D341Med (cell line): ENCODE data around the gene ATP2B3.
A peak's percentile ranks its signal among the peaks of the same experiment; 100 is the strongest.

Experiments used
- DNase-seq: peaks from one replicate; pipeline ENCODE4 v3.0.0; 2012; ENCODE audit warnings: low spot score

The ATP2B3 gene

DNA sequence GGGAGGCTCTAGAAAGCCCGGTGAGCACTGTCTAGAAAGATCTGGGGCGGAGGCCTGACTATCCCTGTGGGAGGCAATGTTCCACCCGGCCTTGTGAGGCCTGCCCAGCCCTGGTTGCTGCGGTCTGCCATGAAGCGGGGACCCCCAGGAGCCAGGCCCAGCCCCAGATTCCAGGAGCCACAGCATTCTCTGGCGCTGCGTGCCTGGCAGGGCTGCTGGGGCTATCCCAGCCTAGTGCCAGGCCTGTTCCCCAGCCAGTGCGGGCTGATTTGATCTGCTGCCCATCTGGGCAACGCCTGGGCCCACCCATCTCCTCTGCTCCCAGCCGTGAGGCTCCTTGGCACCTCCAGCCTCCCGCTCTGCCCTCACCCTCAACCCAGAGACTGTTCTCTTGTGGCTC lies 19.6 kb downstream of the ATP2B3 start:
- no peak for DNase-seq

DNA sequence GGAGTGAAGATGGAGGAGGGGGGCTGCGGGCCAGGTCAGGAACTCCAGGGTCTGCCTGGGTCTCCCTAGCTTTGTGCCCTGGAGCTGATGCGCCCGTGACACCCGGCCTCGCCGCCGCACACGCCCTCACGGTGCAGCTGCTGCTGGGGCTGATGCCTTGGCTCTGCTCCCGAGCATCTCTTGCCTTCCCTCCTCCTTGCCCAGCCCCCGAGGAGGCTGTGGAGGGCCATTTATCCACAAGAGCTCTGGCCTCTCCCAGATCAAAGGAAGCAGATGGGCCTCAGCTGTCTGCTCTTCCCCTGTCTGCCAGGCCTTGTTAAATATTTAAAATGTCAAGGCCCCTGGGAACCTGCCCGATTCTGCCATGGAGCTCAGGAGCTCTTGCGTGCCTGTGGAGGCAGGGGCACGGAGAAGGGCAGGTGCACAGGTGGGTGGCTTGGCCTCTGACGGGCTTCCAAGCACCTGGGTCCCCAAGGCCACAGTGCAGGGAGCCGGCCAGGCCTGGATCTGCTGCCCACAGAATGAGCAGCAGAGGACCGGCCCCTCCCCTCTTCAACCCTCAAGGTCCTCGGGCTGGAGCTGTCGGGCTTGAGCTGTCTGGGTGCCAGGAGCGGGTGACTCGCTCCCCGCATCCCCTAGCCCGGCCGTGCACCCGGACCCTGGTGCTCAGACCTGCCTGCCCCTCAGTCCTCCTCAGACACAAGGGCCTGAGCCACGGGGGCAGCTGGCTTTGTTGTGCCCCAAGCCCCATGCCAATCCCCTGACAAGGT lies 20.3 kb downstream of the ATP2B3 start:
- DNase-seq = peak; percentile 61

DNA sequence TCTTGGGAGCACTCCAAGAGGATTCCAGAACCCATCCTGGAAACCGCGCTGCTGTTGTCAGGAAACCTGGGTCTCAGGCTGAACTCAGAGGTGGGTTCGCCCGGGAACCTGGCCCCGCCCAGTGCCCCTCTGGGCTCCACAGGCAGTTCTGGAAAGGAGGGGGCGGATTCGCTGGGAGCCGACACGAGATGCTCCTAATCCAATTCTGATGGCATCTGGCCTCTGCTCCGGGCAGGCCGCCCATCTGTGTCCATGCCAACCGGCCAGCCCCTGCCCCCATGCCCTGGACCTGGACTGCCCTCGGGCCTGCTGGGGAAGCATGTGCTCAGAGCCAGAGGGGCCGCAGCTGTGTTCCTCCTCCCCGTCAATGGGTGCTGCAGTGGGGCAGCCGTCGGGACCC lies 21.0 kb downstream of the ATP2B3 start:
- DNase-seq = no peak

GRCh38 chrX:153539171-153539978 lies 21.9 kb downstream of the ATP2B3 start:
- peak; percentile 82 for DNase-seq

- DNase-seq = no peak
Measured at GRCh38 chrX:153539979-153540358, 22.5 kb downstream of the ATP2B3 start.

GRCh38 chrX:153544727-153545126 lies 27.3 kb downstream of the ATP2B3 start:
- no peak for DNase-seq

- DNase-seq = no peak
Measured at GRCh38 chrX:153546386-153546785, 28.9 kb downstream of the ATP2B3 start.

GRCh38 chrX:153547195-153547594 lies 29.8 kb downstream of the ATP2B3 start:
- no peak for DNase-seq

GRCh38 chrX:153549231-153549630 lies 31.8 kb downstream of the ATP2B3 start:
- no peak for DNase-seq

GRCh38 chrX:153549807-153550206 lies 32.4 kb downstream of the ATP2B3 start:
- DNase-seq = no peak

- DNase-seq = no peak
Measured at GRCh38 chrX:153551135-153551534, 33.7 kb downstream of the ATP2B3 start.

DNA sequence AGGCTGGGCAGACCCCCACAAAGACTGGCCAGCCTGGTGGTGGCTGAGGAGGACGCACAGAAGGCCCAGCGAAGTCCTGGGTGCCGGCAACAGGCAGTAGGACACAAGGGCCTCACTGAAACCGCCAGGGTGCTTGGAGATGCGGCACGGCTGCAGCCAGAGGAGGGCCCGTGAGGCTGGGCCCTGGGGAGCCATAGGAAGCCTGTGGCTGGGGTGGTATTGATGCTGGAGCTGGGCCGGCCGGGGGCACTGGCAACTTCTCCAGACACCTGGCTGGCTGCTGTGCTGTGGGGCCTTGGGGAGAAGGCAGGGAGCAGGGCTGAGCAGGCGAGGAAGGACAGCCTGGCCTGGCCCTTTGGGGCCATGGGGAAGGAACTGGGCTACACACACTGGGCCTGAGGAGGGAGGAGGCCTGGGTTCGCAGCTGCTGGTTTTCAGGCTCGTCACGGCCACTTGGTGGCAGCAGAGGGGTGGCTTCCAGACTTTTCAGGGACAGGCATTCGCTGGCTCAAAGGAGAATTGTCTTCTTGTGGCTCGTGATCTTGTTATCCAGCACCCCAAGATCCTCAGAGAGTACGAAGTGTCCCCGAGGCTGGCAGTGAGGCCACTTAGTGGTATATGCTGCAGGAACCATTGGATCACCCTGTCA lies 37.2 kb downstream of the ATP2B3 start:
- peak; percentile 76 for DNase-seq

DNA sequence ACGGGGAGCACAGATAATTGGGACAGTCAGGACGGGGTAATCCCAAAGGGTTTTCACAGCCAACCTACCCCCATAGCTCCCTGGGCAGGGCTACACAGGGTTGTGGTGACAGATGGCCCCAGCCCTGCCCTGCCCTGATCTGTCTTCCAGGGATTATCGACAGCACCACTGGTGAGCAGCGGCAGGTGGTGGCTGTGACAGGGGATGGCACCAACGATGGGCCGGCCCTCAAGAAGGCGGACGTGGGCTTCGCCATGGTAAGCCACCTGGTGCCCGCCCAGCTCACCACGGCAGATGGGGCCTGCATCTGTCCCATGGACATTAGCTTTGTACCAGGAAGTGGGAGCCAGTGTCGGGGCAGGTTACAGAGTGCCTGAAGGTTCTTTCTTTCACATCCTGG lies 39.3 kb downstream of the ATP2B3 start:
- DNase-seq = peak; percentile 82

DNA sequence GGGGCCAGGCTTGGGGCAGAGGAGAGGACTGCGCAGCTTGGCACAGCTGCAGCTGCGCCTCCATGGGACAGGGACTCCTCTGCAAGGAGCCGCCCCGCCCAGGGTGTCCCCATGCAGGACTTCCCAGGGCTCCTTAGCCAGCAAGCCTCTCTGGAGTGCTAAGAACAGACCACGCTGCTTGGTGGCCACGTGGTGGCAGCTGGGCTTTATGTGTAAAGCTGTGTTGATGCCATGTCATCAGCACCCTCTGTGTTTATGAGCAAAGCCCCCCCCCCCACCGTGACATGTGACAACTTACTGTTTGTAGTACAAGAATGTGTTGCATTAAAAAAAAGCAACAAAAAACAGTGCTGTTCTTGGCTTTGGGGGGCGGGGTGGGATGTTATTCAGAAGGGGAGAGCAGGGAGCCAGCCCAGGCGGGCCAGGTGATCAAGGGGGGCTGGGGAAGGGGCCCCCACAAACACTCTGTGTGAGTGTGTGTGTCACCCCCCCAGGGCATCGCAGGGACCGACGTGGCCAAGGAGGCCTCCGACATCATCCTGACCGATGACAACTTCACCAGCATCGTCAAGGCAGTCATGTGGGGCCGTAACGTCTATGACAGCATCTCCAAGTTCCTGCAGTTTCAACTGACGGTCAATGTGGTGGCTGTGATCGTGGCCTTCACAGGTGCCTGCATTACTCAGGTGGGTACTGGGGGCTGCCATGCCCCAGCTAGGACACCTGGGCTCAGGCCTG lies 40.3 kb downstream of the ATP2B3 start:
- DNase-seq = no peak

- DNase-seq = no peak
Measured at GRCh38 chrX:153560000-153560399, 42.6 kb downstream of the ATP2B3 start.

GRCh38 chrX:153560466-153560865 lies 43.0 kb downstream of the ATP2B3 start:
- no peak for DNase-seq

DNA sequence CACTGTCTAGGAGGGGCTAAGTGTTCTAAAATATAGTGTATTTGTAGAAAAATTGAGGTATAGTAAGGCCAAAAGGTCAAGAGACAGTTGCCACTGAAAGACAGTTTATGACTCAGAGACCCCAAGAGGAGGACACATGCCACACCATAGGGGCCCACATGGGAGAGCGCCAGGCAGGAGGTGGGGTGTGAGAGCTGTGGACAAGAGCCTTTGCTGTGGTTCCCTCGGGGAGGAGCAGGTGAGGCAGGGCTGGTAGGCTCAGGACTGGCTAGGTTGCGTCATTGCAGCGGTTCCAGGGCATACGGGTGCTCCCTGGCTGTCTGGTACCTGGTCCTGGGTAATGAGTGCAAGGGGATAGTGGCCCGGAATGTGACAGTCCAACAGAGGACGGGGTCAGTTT lies 43.9 kb downstream of the ATP2B3 start:
- no peak for DNase-seq

GRCh38 chrX:153562546-153562945 lies 45.1 kb downstream of the ATP2B3 start:
- no peak for DNase-seq

GRCh38 chrX:153564047-153564606 lies 46.7 kb downstream of the ATP2B3 start:
- DNase-seq = no peak

- no peak for DNase-seq
Measured at GRCh38 chrX:153565996-153566580, 48.6 kb downstream of the ATP2B3 start.

GRCh38 chrX:153568451-153569011 lies 51.1 kb downstream of the ATP2B3 start:
- DNase-seq = no peak
